DMS 273 (cell line): ENCODE measurements around the gene SRL.

Experiments
- DNase-seq: peaks from one replicate; lab custom pipeline; 2025; ENCODE audit not compliant: unreplicated experiment; lab: John Stamatoyannopoulos, UW

Gene SRL

GRCh38 chr16:4203748-4204147 is 38.1 kb downstream of the SRL start:
- DNase-seq: no peak

GRCh38 chr16:4202615-4203345 is 39.1 kb downstream of the SRL start:
- no peak for DNase-seq

GRCh38 chr16:4200781-4201137 is 41.1 kb downstream of the SRL start:
- DNase-seq: no peak

- DNase-seq: peak; percentile 84
Measured at GRCh38 chr16:4200000-4200780, 41.7 kb downstream of the SRL start.

- no peak for DNase-seq
Measured at GRCh38 chr16:4198816-4199215, 43.1 kb downstream of the SRL start.

GRCh38 chr16:4194661-4195060 is 47.2 kb downstream of the SRL start:
- no peak for DNase-seq

GRCh38 chr16:4193920-4194319 is 48.0 kb downstream of the SRL start:
- DNase-seq: no peak

- DNase-seq: no peak
Measured at GRCh38 chr16:4192206-4192605, 49.7 kb downstream of the SRL start.

GRCh38 chr16:4190712-4191333 is 51.1 kb downstream of the SRL start:
- DNase-seq: no peak

- DNase-seq: no peak
Measured at GRCh38 chr16:4190086-4190485, 51.8 kb downstream of the SRL start.

- no peak for DNase-seq
Measured at GRCh38 chr16:4184038-4184702, 57.7 kb downstream of the SRL start.

- DNase-seq: peak; percentile 98
Measured at GRCh38 chr16:4183237-4184037, 58.4 kb downstream of the SRL start.

GRCh38 chr16:4182581-4183236 is 59.2 kb downstream of the SRL start:
- no peak for DNase-seq

GRCh38 chr16:4180511-4180910 is 61.4 kb downstream of the SRL start:
- DNase-seq: no peak

- DNase-seq: no peak
Measured at GRCh38 chr16:4179763-4180260, 62.1 kb downstream of the SRL start.

GRCh38 chr16:4179020-4179419 is 62.9 kb downstream of the SRL start:
- DNase-seq: no peak

- DNase-seq: no peak
Measured at GRCh38 chr16:4178468-4179010, 63.3 kb downstream of the SRL start.

- no peak for DNase-seq
Measured at GRCh38 chr16:4176906-4177417, 64.9 kb downstream of the SRL start.

GRCh38 chr16:4175849-4176248 is 66.0 kb downstream of the SRL start:
- DNase-seq: no peak

- DNase-seq: no peak
Measured at GRCh38 chr16:4172070-4172469, 69.8 kb downstream of the SRL start.
